Mammary epithelial cell (primary cell): ENCODE data around the gene ROBO1.

Experiments used
- CTCF ChIP-seq, 2 donors: IDR thresholded peaks in 1 of 2; conservative IDR thresholded peaks in 1 of 2; 2 replicates each; pipeline ENCODE4 v1.5.1; 2011 to 2012; ENCODE audit warnings: inconsistent platforms in 2 of 2, low read length in 2 of 2, mild to moderate bottlenecking in 2 of 2, control low read depth in 1 of 2, low read depth in 1 of 2; ENCODE audit not compliant: insufficient read depth in 1 of 2; ENCODE audit errors: extremely low read depth in 1 of 2
- EZH2 ChIP-seq: IDR thresholded peaks from 2 replicates; pipeline ENCODE4 v1.6.1; 2012; ENCODE audit warnings: low read length, inconsistent platforms, borderline replicate concordance

DNA sequence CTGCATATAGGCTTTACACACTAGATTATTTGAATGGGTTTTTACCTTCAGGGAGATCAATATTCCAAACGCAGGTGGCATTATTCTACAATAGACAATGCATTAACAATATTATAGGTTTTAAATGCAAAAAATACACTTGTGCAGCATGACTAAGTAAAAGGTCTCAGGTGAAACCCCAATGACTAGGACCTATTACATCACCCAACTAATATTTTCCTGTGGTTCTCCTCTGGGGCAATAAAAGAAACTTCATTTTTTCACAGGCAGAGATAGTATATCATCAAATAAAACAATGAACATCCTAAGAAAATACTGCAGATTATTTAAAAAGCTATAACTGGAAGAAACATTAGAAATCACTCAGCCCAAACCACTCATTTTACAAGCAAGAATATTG is 375.3 kb downstream of the ROBO1 start:
- TF ChIP-seq CTCF (conservative IDR thresholded peaks at IDR 0.05 in 1 of 2, IDR thresholded peaks at IDR 0.05 in 1 of 2; ENCODE audit: extremely low read depth in 1 of 2, insufficient read depth in 1 of 2, low read depth in 1 of 2, low read length in 2 of 2) (no peak), EZH2 (no peak)
